HepG2 (cell line): Measurements from ENCODE around the gene ITGA6. TPM values are rescaled to one million over a fixed set of nuclear protein-coding genes. Genes with fewer than 3 reads are reported as not detected.

Source experiments
- CREB1 ChIP-seq, 2 experiments: fragments of 450-650 bp in 1 of 2; IDR thresholded peaks; 2 replicates each; pipeline ENCODE4 v1.6.1; 2016 to 2017; ENCODE audit warnings: control low read depth in 1 of 2, mild to moderate bottlenecking in 1 of 2, missing compliant biosample characterization in 1 of 2, missing genetic modification characterization in 1 of 2
- CREM ChIP-seq, 2 experiments: sonication (generic) in 1 of 2; formaldehyde crosslinking in 1 of 2; IDR thresholded peaks; 2 replicates each; pipeline versions ENCODE4 v1.4.0 to v1.6.1; 2016 to 2020; ENCODE audit warnings: antibody characterized with exemption in 1 of 2, mild to moderate bottlenecking in 1 of 2, missing genetic modification reagents in 1 of 2
- DMAP1 ChIP-seq: IDR thresholded peaks from 2 replicates; pipeline ENCODE4 v1.6.1; 2016
- FOSL2 ChIP-seq: sonication (generic); formaldehyde crosslinking; IDR thresholded peaks from 2 replicates; pipeline ENCODE4 v1.4.0; 2020; ENCODE audit warnings: missing genetic modification reagents
- HIC2 ChIP-seq: sonication (generic); formaldehyde crosslinking; IDR thresholded peaks from 2 replicates; pipeline ENCODE4 v1.9.0; 2022; ENCODE audit warnings: low read depth, missing genetic modification reagents
- IKZF5 ChIP-seq: IDR thresholded peaks from 2 replicates; pipeline ENCODE4 v1.6.1; 2018; ENCODE audit warnings: missing genetic modification reagents, mild to moderate bottlenecking, missing compliant biosample characterization
- NFKBIZ ChIP-seq: IDR thresholded peaks from 2 replicates; pipeline ENCODE4 v1.6.1; 2018; ENCODE audit warnings: missing genetic modification reagents, missing compliant biosample characterization
- NKX3-1 ChIP-seq: sonication (generic); formaldehyde crosslinking; IDR thresholded peaks from 2 replicates; pipeline ENCODE4 v1.5.0; 2020; ENCODE audit warnings: missing genetic modification reagents
- PHB2 ChIP-seq: fragments of 450-650 bp; IDR thresholded peaks from 2 replicates; pipeline ENCODE4 v1.6.1; 2018; ENCODE audit not compliant: partially characterized antibody
- PRPF4 ChIP-seq: fragments of 200-400 bp; formaldehyde crosslinking; IDR thresholded peaks from 2 replicates; pipeline ENCODE4 v1.6.1; 2016; ENCODE audit warnings: low read length, low read depth; ENCODE audit not compliant: poor library complexity, severe bottlenecking
- RELA ChIP-seq: sonication (generic); formaldehyde crosslinking; IDR thresholded peaks from 2 replicates; pipeline ENCODE4 v1.4.0; 2020; ENCODE audit warnings: missing genetic modification reagents
- SRF ChIP-seq: IDR thresholded peaks from 2 replicates; pipeline ENCODE4 v1.6.1; 2011; ENCODE audit warnings: mild to moderate bottlenecking, low read depth, low read length, moderate library complexity
- YEATS4 ChIP-seq: sonication (generic); formaldehyde crosslinking; IDR thresholded peaks from 2 replicates; pipeline ENCODE4 v1.4.0; 2020; ENCODE audit warnings: missing genetic modification reagents, borderline replicate concordance
- ZBTB34 ChIP-seq: sonication (generic); formaldehyde crosslinking; IDR thresholded peaks from 2 replicates; pipeline ENCODE4 v1.8.0; 2022; ENCODE audit warnings: mild to moderate bottlenecking, missing genetic modification reagents
- ZKSCAN1 ChIP-seq: fragments of 150-350 bp; IDR thresholded peaks from 2 replicates; pipeline ENCODE4 v1.6.1; 2014; ENCODE audit warnings: low read length
- ZNF18 ChIP-seq: sonication (generic); formaldehyde crosslinking; IDR thresholded peaks from 2 replicates; pipeline ENCODE4 v1.8.0; 2022; ENCODE audit warnings: mild to moderate bottlenecking, missing genetic modification reagents; ENCODE audit not compliant: insufficient replicate concordance
- ZNF414 ChIP-seq: sonication (generic); formaldehyde crosslinking; IDR thresholded peaks from 2 replicates; pipeline ENCODE4 v1.5.0; 2020; ENCODE audit warnings: missing genetic modification reagents
- ZNF547 ChIP-seq: sonication (generic); formaldehyde crosslinking; IDR thresholded peaks from 2 replicates; pipeline ENCODE4 v1.5.1; 2020; ENCODE audit warnings: mild to moderate bottlenecking, missing genetic modification reagents
- ZNF670 ChIP-seq: sonication (generic); formaldehyde crosslinking; IDR thresholded peaks from 2 replicates; pipeline ENCODE4 v1.8.0; 2022; ENCODE audit warnings: mild to moderate bottlenecking, missing genetic modification reagents, borderline replicate concordance
- ZNF782 ChIP-seq: sonication (generic); formaldehyde crosslinking; IDR thresholded peaks from 2 replicates; pipeline ENCODE4 v1.4.0; 2020; ENCODE audit warnings: missing genetic modification reagents, mild to moderate bottlenecking, borderline replicate concordance
- ZNF792 ChIP-seq: IDR thresholded peaks from 2 replicates; pipeline ENCODE4 v1.6.1; 2016
- polyA plus RNA-seq, 8 experiments: library from polyadenylated mRNA; depleted of rRNA in 3 of 8; stranded (reverse) in 7 of 8; unstranded in 1 of 8; fragments of >200 nt; fragmentation: Illumina TruSeq in 4 of 8; extraction: Trizol in 4 of 8; gene quantifications; 2 replicates each; pipeline versions ENCODE4 v1.2.1 to v1.2.3, GENCODE V29; 2011 to 2016; ENCODE audit warnings: low read depth in 4 of 8, missing spikeins in 1 of 8, mixed read lengths in 1 of 8; ENCODE audit not compliant: insufficient read depth in 1 of 8
- total RNA-seq, 5 experiments: library from RNA; depleted of rRNA; stranded (reverse); fragments of >200 nt; fragmentation: Illumina TruSeq; extraction: Trizol; gene quantifications; 2 replicates each; pipeline ENCODE4 v1.2.3, GENCODE V29; 2016; ENCODE audit warnings: low read depth in 1 of 5

ITGA6 gene
- total and polyA plus RNA-seq, 2 of the 13 experiments (the other 11 are each of a cell fraction or from before 2014, with no cell fraction given), result 24.0 to 92.5 TPM

GRCh38 chr2:172427990-172428831 is 825 bp downstream of the ITGA6 start (continued):
- TF ChIP-seq ZBTB34 (peak; percentile 63; the same call in 1 of the 2 replicates), PRPF4 (no peak), CREM (IDR thresholded peaks at IDR 0.05) (no peak), CREM (CRISPR knock-in tag; IDR thresholded peaks at IDR 0.05) (no peak), ZNF792 (CRISPR knock-in tag) (0 out of 2 replicates have a peak, but pooled peaks have one; percentile 45), ZNF782 (CRISPR knock-in tag) (no peak), NFKBIZ (CRISPR knock-in tag) (no peak), ZKSCAN1 (no peak), ZNF547 (CRISPR knock-in tag) (0 out of 2 replicates have a peak, but pooled peaks have one; percentile 3), YEATS4 (peak; percentile 17; the same call in 1 of the 2 replicates), HIC2 (CRISPR knock-in tag) (no peak; the same call in 1 of the 2 replicates), SRF (no peak), IKZF5 (CRISPR knock-in tag) (no peak), RELA (CRISPR knock-in tag) (no peak), PHB2 (no peak), ZNF18 (CRISPR knock-in tag) (no peak), CREB1 (IDR thresholded peaks at IDR 0.05) (no peak), CREB1 (CRISPR knock-in tag; IDR thresholded peaks at IDR 0.05) (no peak), FOSL2 (CRISPR knock-in tag) (peak; percentile 5; the same call in 1 of the 2 replicates), NKX3-1 (CRISPR knock-in tag) (peak; percentile 37), ZNF670 (CRISPR knock-in tag) (no peak), DMAP1 (CRISPR knock-in tag) (peak; percentile 76), ZNF414 (CRISPR knock-in tag) (no peak)
